Stimulated activated naive B cell treated with anti-CD40 and anti-IgM and Interleukin-4, amounts not matched to agents 10 μg/mL and 1 μg/mL and 100 μg/mL, for 72 hours (primary cell): ENCODE results near the gene SWAP70.
"Not testable (repeated sequence)": the region's sequence is repeated elsewhere in the genome, so short reads cannot be mapped to it uniquely, and the experiment has no call there.

Experiments
- ATAC-seq, 2 donors: fragments of 150-1000 bp; cut with Tn5 transposase; replicated peaks; 2 replicates each; pipeline ENCODE4 v1.10.0; 2021; ENCODE audit warnings: moderate library complexity in 1 of 2
- DNase-seq: peaks from one replicate; pipeline ENCODE4 v3.0.0; 2021
- H3K27ac Mint-ChIP-seq: one replicate; pipeline ENCODE4 v1.8.0; 2022; ENCODE audit warnings: mild to moderate bottlenecking, mixed read lengths
- H3K27me3 Mint-ChIP-seq, 2 donors: one replicate each; pipeline ENCODE4 v1.8.0; 2022; ENCODE audit warnings: mixed read lengths in 2 of 2
- H3K36me3 Mint-ChIP-seq, 2 donors: one replicate each; pipeline ENCODE4 v1.8.0; 2022; ENCODE audit warnings: mixed read lengths in 2 of 2, mild to moderate bottlenecking in 1 of 2
- H3K4me1 Mint-ChIP-seq, 2 donors: one replicate each; pipeline ENCODE4 v1.8.0; 2022; ENCODE audit warnings: mixed read lengths in 2 of 2, mild to moderate bottlenecking in 1 of 2
- H3K4me3 Mint-ChIP-seq, 2 donors: one replicate each; pipeline ENCODE4 v1.8.0; 2022; ENCODE audit warnings: mild to moderate bottlenecking in 2 of 2, mixed read lengths in 2 of 2, moderate library complexity in 1 of 2
- H3K9me3 Mint-ChIP-seq, 2 donors: one replicate each; pipeline ENCODE4 v1.8.0; 2022; ENCODE audit warnings: mixed read lengths in 2 of 2, mild to moderate bottlenecking in 1 of 2

Gene SWAP70

DNA sequence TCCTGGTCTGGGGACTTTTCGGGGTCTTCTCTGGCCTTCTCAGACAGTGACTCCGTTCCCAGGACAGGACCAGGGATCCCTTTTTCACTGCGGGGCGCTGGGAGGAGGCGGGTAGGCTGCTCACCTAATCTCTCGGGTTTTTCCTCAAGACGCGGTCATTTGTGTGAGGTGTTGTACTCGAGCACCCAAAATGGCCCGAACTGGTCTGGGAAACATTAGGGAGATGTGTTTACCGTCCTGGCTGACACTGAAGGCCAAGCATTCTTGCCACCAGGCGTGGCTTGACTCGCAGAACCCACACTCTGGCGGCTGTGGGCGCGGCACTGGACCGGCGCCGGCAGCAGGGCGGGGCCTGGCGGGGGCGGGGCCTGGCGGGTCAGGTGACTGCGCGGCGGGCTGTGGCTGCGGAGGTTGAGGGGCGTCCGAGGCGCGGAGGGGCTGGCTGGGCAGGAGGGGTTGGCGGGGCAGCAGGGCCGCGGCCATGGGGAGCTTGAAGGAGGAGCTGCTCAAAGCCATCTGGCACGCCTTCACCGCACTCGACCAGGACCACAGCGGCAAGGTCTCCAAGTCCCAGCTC is at the start of gene SWAP70:
TSS of gene SWAP70 (plus strand) at position 379 of the 577 bp plus-strand sequence. CDS start at position 482, 103 bp downstream.
- peak; percentile 96 for DNase-seq
- peaks cover 31 to 70% of the 10 kb centered on the region in 2 donors for H3K4me1 Mint-ChIP-seq
- peak; percentile 82 to 90 for ATAC-seq
- H3K27me3 Mint-ChIP-seq = no peaks in the 10 kb centered on the region
- peaks cover 41 to 45% of the 10 kb centered on the region in 2 donors for H3K36me3 Mint-ChIP-seq
- peak within 1 kb of the TSS; percentile 99 for H3K27ac Mint-ChIP-seq
- peaks cover 4 to 7% of the 10 kb centered on the region in 2 donors for H3K9me3 Mint-ChIP-seq
- peak within 1 kb of the TSS; percentile 92 to 95 for H3K4me3 Mint-ChIP-seq

DNA sequence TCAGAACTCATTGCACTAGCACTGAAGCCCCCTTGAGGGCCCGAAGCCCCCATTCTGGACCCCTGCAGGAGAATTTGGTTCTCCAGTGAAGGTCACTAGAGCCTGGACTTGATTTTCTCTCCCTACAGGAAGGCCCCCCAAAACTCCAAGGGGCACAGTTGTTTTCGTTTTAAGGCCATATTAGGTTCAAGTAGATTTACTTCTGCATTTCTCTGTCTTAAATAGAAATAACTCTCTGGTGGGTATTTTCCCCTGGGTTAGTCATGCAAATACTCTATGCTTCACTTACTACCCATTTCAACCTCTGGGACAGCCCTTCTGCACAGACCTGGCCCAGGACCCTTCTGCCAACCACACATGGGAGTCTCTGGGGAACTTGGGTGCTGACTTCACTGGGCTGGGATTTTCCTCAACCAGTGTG is 48.8 kb upstream of the SWAP70 start:
- H3K9me3 Mint-ChIP-seq = peaks cover 4 to 9% of the 10 kb centered on the region in 2 donors
- H3K4me1 Mint-ChIP-seq = peaks cover 60 to 85% of the 10 kb centered on the region in 2 donors
- peak overlapping the region; percentile 99 for H3K27ac Mint-ChIP-seq
- ATAC-seq = peak; percentile 52 to 57
- peak overlapping the region; percentile 75 to 84 for H3K4me3 Mint-ChIP-seq
- H3K36me3 Mint-ChIP-seq = peaks cover 7 to 24% of the 10 kb centered on the region in 2 donors
- no peaks in the 10 kb centered on the region for H3K27me3 Mint-ChIP-seq
- peak; percentile 85 for DNase-seq

DNA sequence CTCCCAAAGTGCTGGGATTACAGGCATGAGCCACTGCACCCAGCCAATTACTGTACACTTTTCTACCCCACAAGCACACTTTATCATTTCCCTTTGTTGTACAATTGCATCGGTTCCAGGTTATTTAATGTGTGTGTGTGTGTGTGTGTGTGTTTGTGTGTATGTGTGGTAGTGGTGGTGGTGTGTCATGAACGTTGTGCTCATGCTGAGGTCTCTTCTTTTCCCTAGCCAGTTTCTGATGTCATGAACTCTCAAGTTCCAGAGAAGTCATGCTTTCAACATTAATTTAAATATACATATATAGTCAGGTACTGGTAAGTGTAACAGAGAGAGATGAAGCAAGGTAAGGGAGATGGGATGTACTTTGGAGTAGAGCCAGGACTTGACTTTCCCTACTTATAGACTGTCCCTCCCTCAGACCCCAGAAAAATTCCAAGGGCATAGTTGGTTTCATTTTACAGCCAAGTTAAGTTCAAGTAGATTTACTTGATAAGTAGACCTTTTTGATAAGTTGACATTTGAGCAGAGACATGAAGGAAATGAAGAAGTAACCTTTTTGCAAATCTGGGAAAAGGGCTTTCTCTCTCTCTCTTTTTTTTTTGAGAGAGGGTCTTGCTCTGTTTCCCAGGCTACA is 47.7 kb upstream of the SWAP70 start:
- Mint-ChIP-seq H3K4me1 (peaks cover 58 to 80% of the 10 kb centered on the region in 2 donors), H3K36me3 (peaks cover 7 to 21% of the 10 kb centered on the region in 2 donors), H3K4me3 (peak overlapping the region; percentile 42 to 53), H3K27me3 (no peaks in the 10 kb centered on the region), H3K27ac (peak overlapping the region; percentile 99), H3K9me3 (peaks cover 4 to 9% of the 10 kb centered on the region in 2 donors)
- peak; percentile 16 to 19 for ATAC-seq
- DNase-seq = peak; percentile 65

DNA sequence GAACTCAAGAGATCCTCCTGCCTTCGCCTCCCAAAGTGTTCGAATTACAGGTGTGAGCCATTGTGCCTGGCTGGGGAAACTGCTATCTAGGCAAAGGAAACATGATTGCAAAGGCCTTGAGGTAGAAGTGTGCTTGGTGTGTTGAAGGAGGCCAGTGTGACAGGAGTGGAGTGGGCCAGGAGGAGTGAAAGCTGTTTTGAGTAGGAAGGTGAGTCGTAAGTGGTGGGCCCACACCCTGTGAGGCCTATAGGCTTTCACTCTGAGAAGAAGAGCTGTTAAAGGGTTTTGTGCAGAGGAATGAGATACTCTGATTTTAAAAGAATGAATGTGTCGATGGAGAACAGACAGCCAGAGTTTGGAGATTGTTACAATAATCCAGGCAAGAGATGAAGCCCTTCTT is 47.0 kb upstream of the SWAP70 start:
- DNase-seq = no peak
- Mint-ChIP-seq H3K9me3 (peaks cover 4 to 10% of the 10 kb centered on the region in 2 donors), H3K36me3 (peaks cover 9 to 22% of the 10 kb centered on the region in 2 donors), H3K4me3 (peak overlapping the region; percentile 30 to 53), H3K27ac (peak overlapping the region; percentile 99), H3K27me3 (no peaks in the 10 kb centered on the region), H3K4me1 (peaks cover 57 to 76% of the 10 kb centered on the region in 2 donors)
- ATAC-seq = no peak

DNA sequence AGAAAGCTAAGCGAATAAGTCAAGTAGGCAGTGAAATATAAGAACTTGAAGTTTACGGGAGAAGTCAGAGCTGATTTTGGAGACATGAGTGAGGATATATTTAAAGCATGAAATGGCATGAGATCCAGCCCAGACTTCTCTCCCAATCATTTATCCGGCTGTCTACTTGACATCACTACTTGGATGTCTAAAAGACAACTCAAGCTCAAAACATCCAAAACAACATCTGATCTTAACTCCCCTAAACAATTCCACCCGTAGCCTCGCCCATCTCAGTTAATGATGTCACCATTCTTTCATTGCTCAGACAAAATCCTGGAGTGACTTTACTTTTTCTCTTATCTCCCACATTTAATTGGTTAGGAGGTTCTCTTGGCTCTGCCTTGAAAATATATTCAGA is 45.9 kb upstream of the SWAP70 start:
- ATAC-seq (no peak), DNase-seq (no peak)
- Mint-ChIP-seq H3K9me3 (peaks cover 4 to 11% of the 10 kb centered on the region in 2 donors), H3K27ac (peak overlapping the region; percentile 99), H3K4me1 (peaks cover 61 to 73% of the 10 kb centered on the region in 2 donors), H3K4me3 (peak overlapping the region in 1 of 2 donors; percentile 8), H3K27me3 (no peaks in the 10 kb centered on the region), H3K36me3 (peaks cover 12 to 24% of the 10 kb centered on the region in 2 donors)

DNA sequence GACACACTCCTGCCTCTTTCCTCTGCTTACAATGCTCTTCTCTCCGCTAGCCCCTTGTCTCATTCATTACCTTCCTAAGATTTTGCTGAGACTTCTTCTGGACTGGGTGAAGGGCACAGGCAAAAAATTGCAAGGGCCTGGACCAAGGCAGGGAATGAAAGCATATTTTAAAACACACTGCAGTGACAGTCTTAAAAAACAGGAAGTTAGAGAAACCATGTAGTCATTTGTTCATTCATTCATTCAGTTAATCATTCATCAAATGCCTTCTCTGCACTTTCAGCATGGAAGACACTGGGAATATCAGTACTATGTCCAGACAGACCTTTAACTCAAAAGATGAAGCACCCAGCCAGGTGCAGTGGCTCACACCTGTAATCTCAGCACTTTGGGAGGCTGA is 44.9 kb upstream of the SWAP70 start:
- Mint-ChIP-seq H3K27ac (peak overlapping the region; percentile 99), H3K9me3 (peaks cover 4 to 11% of the 10 kb centered on the region in 2 donors), H3K27me3 (no peaks in the 10 kb centered on the region), H3K4me1 (peaks cover 54 to 65% of the 10 kb centered on the region in 2 donors), H3K4me3 (peak overlapping the region; percentile 72 to 73), H3K36me3 (peaks cover 12 to 24% of the 10 kb centered on the region in 2 donors)
- no peak for DNase-seq
- ATAC-seq = no peak

DNA sequence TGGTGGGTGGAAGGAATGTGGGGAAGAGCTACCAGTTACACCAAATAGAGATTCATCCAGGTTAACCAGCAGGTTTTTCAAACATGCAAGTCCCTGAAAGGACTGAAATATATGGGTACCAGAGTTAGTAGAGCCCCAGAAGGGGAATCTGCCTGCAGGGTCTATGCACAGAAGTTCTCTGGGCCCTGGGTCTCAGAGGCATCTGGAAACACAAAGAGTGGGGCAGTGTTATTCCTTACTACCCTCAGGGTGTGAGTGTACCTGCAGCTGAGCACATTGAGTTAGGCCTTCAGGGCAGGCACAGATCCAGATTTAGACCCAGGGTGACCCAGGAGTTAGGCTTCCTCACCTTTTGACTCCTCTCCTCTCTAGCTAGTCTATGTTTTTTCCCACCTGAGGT is 43.9 kb upstream of the SWAP70 start:
- Mint-ChIP-seq H3K4me1 (peaks cover 53 to 65% of the 10 kb centered on the region in 2 donors), H3K4me3 (peak overlapping the region in 1 of 2 donors; percentile 72), H3K9me3 (peaks cover 4 to 11% of the 10 kb centered on the region in 2 donors), H3K36me3 (peaks cover 12 to 24% of the 10 kb centered on the region in 2 donors), H3K27ac (peak overlapping the region; percentile 99), H3K27me3 (no peaks in the 10 kb centered on the region)
- DNase-seq (no peak), ATAC-seq (no peak)

DNA sequence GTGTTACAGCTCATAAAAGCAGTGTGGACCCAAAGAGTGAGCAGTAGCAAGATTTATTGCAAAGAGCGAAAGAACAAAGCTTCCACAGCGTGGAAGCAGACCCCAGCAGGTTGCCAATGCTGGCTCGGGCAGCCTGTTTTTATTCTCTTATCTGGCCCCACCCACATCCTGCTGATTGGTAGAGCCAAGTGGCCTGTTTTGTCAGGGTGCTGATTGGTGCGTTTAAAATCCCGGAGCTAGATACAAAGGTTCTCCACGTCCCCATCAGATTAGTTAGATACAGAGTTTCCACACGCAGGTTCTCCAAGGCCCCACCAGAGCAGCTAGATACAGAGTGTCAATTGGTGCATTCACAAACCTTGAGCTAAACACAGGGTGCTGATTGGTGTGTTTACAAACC is 41.5 kb upstream of the SWAP70 start:
- not testable (repeated sequence) for ATAC-seq, DNase-seq, H3K27me3 Mint-ChIP-seq, H3K9me3 Mint-ChIP-seq, H3K4me3 Mint-ChIP-seq
- H3K27ac Mint-ChIP-seq = peak overlapping the region; percentile 53
- H3K4me1 Mint-ChIP-seq = peaks cover 56 to 64% of the 10 kb centered on the region in 2 donors
- H3K36me3 Mint-ChIP-seq = peaks cover 9 to 18% of the 10 kb centered on the region in 2 donors

DNA sequence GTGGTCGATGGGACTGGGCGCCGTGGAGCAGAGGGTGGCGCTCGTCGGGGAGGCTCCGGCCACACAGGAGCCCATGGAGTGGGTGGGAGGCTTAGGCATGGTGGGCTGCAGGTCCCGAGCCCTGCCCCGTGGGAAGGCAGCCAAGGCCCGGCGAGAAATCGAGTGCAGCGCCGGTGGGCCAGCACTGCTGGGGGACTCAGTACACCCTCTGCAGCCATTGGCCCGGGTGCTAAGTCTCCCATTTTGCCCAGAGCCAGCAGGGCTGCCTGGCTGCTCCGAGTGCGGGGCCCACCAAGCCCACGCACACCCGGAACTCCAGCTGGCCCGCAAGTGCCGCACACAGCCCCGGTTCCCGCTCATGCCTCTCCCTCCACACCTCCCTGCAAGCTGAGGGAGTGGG is 40.8 kb upstream of the SWAP70 start:
- Mint-ChIP-seq H3K4me1 (peaks cover 51 to 61% of the 10 kb centered on the region in 2 donors), H3K36me3 (peaks cover 9 to 12% of the 10 kb centered on the region in 2 donors)
- H3K9me3 Mint-ChIP-seq, H3K27me3 Mint-ChIP-seq, H3K4me3 Mint-ChIP-seq, ATAC-seq, H3K27ac Mint-ChIP-seq, DNase-seq: not testable (repeated sequence)

DNA sequence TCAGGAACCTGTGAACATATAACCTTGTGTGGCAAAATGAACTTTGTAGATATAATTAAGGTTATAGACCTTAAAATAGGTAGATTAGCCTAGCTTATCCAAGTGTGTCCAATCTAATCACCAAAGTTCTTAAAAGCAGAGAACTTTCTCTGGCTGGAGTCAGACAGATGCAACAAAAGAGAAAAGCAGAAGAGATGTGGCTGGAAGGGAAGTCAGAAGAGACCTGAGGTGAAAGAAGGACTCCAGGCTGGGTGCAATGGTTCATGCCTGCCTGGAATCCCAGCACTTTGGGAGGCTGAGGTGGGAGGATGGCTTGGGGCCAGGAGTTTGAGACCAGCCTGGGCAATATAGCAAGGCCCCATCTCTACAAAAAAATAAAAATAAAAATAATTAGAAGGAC is 39.4 kb upstream of the SWAP70 start:
- no peak for ATAC-seq
- Mint-ChIP-seq H3K27me3 (no peaks in the 10 kb centered on the region), H3K4me1 (peaks cover 49 to 61% of the 10 kb centered on the region in 2 donors)

DNA sequence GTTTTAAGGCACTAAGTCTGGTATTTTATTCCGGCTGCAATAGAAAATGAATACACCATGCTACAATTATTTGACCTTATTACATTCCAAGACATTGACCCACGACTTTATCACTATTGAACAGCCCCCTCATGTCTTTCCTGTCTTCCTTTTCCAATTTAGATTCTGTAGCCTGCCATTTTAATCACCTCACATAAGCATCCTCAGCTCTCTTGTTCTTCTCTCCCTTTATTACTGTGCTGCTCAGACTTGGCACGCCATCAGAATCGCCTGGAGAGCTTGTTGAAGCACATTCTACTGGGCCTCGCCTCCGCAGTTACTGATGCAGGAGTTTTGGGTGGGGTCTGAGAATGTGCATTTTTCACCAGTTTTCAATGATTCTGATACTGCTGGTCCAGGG is 38.7 kb upstream of the SWAP70 start:
- Mint-ChIP-seq H3K4me3 (no peak overlapping the region), H3K27ac (peak overlapping the region; percentile 52), H3K9me3 (peaks cover 0 to 2% of the 10 kb centered on the region in 2 donors), H3K4me1 (peaks cover 44 to 61% of the 10 kb centered on the region in 2 donors), H3K27me3 (no peaks in the 10 kb centered on the region), H3K36me3 (peaks cover 5 to 6% of the 10 kb centered on the region in 2 donors)
- DNase-seq (no peak), ATAC-seq (no peak)

More for the DNA sequence above, 39.4 kb upstream of the SWAP70 start:
- no peak overlapping the region for H3K4me3 Mint-ChIP-seq
- H3K36me3 Mint-ChIP-seq = peaks cover 5 to 6% of the 10 kb centered on the region in 2 donors
- DNase-seq = no peak
- peaks cover 0 to 2% of the 10 kb centered on the region in 2 donors for H3K9me3 Mint-ChIP-seq
- H3K27ac Mint-ChIP-seq = no peak overlapping the region

DNA sequence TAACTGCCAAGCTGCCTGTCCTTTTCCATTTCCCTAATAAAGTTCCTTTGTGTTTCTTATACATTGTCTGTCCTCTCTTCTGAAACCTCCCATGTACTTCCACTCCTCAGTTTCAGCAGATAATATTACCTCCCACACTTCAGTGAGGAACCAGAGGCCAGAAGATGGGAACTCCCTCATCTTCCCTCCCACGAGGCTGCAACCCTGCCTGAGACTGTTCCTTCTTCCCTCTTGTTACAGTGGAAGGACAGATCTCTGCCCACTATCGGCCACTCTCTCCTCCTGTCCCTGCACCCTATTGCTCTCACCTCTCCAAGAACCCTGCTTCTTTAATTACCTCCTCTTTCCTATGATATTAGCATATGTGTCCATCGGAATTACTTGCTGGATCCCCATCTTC is 38.1 kb upstream of the SWAP70 start:
- Mint-ChIP-seq H3K9me3 (peaks cover 0 to 2% of the 10 kb centered on the region in 2 donors), H3K27me3 (no peaks in the 10 kb centered on the region), H3K4me1 (peaks cover 42 to 61% of the 10 kb centered on the region in 2 donors), H3K27ac (peak overlapping the region; percentile 79), H3K36me3 (peaks cover 5 to 6% of the 10 kb centered on the region in 2 donors), H3K4me3 (peak overlapping the region in 1 of 2 donors; percentile 1)
- DNase-seq (no peak), ATAC-seq (no peak)

DNA sequence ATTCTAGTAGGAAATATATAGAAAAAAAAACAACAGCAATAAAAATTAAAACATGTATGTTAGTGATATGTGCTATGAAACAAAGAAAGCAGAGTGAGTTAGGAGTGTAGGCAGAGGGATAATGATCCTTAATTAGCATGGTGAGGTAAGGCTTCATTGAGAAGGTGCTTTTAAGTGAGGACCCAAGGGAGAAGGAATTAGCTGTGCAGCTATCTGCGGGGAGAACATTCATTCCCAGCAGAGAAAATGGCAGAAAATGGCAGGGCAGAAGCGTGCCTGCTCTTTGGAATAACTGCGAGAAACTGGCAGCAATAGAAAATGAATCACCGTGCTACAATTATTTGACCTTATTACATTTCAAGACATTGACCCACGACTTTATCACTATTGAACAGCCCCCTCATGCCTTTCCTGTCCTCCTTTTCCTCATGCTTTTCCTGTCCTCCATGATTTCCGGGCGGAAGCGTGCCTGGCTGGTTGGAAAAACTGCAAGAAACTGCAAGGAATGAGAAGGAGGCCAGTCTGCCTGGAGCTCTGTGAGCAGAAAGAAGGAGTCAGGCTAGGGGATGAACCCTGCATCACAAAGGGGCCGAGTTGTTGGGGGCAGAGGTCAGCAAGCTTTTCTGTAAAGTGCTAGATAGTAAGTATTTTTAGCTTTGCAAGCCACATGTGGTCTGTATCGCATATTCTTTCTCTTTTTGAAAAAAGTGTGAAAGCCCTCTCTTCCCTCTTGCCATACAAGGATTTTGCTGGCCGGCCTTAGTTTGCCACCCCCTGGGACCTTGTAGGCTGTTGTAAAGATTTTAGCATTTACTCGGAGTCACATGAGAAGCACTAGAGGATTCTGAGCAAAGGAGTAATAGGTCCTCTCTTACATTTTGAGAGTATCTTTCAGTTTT is 37.1 kb upstream of the SWAP70 start:
- peaks cover 0 to 2% of the 10 kb centered on the region in 2 donors for H3K9me3 Mint-ChIP-seq
- H3K4me3 Mint-ChIP-seq = no peak overlapping the region
- ATAC-seq (peak; percentile 30 to 34), DNase-seq (no peak)
- peak overlapping the region; percentile 56 for H3K27ac Mint-ChIP-seq
- peaks cover 44 to 71% of the 10 kb centered on the region in 2 donors for H3K4me1 Mint-ChIP-seq
- no peaks in the 10 kb centered on the region for H3K27me3 Mint-ChIP-seq
- peaks cover 3 to 5% of the 10 kb centered on the region in 2 donors for H3K36me3 Mint-ChIP-seq

DNA sequence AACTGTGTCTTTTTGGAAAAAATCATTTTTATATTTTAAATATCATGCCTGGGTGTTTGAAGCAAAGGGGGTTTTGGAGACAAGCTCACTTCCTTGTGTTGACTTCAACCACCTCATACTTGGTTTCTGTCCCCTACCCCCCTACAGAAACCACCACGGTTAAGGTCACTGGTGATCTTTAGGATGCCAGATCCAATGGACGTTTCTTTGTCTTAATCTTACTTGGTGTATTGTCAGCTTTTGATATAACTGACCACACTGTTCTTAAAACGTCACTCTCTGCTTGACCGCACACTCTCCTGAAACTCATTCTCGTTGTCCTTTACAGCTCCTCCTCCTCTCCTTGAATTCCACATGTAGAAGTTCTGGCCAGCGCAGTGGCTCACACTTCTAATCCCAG is 34.8 kb upstream of the SWAP70 start:
- Mint-ChIP-seq H3K27ac (peak overlapping the region; percentile 85), H3K9me3 (no peaks in the 10 kb centered on the region), H3K27me3 (no peaks in the 10 kb centered on the region), H3K4me3 (peak overlapping the region in 1 of 2 donors; percentile 60), H3K36me3 (peaks cover 0 to 8% of the 10 kb centered on the region in 2 donors), H3K4me1 (peaks cover 38 to 78% of the 10 kb centered on the region in 2 donors)
- ATAC-seq (peak; percentile 94 to 95), DNase-seq (peak; percentile 62)
